Caco-2 (cell line): ENCODE measurements around the gene ZNF3. TPM values are rescaled to one million over a fixed set of nuclear protein-coding genes. Genes with fewer than 3 reads are reported as not detected.

Experiments
- BruUV-seq: library from RNA; stranded (reverse); fragments of 400-500 nt; replicated peaks from 2 replicates; lab custom pipeline; 2021; lab: Mats Ljungman, UMichigan
- CTCF ChIA-PET: fragments of 300-600 bp; sonication (Branson Sonifier 250); formaldehyde crosslinking; loops from one replicate; lab custom pipeline; 2022; ENCODE audit warnings: antibody characterized with exemption; lab: Charles Lee
- POLR2A ChIA-PET: fragments of 300-600 bp; sonication (Branson Sonifier 250); formaldehyde crosslinking; loops from one replicate; lab custom pipeline; 2022; ENCODE audit warnings: antibody characterized with exemption; lab: Charles Lee
- DNase-seq, 2 experiments: peaks; one replicate each; pipeline versions ENCODE4 v3.0.0 to v3.0.0-alpha.2; 2020 to 2022
- H3K27me3 ChIP-seq: replicated peaks from 2 replicates; pipeline ENCODE4 v1.6.0; 2011; ENCODE audit warnings: low read length; ENCODE audit not compliant: control insufficient read depth, insufficient read depth
- H3K36me3 ChIP-seq: 2 replicates; pipeline ENCODE4 v1.5.1; 2011; ENCODE audit warnings: low read length; ENCODE audit not compliant: control insufficient read depth, insufficient read depth
- H3K4me1 ChIP-seq: fragments of 250-450 bp; sonication (Bioruptor Pico); 2 replicates; pipeline ENCODE4 v1.5.1; 2020; ENCODE audit warnings: mild to moderate bottlenecking
- H3K4me3 ChIP-seq: 2 replicates; pipeline ENCODE4 v1.5.1; 2011; ENCODE audit warnings: low read depth, mild to moderate bottlenecking, control low read depth, low read length
- H3K9me3 ChIP-seq: fragments of 250-450 bp; sonication (Bioruptor Pico); 2 replicates; pipeline ENCODE4 v1.5.1; 2020; ENCODE audit warnings: mild to moderate bottlenecking, moderate library complexity
- H3K27ac Mint-ChIP-seq: one replicate; pipeline ENCODE4 v1.8.0; 2022; ENCODE audit warnings: mixed read lengths; ENCODE audit not compliant: unreplicated experiment
- H3K27me3 Mint-ChIP-seq: one replicate; pipeline ENCODE4 v1.8.0; 2022; ENCODE audit warnings: mixed read lengths; ENCODE audit not compliant: insufficient read depth, unreplicated experiment
- H3K36me3 Mint-ChIP-seq: one replicate; pipeline ENCODE4 v1.8.0; 2022; ENCODE audit warnings: mild to moderate bottlenecking, mixed read lengths; ENCODE audit not compliant: insufficient read depth, unreplicated experiment
- H3K4me1 Mint-ChIP-seq: one replicate; pipeline ENCODE4 v1.8.0; 2022; ENCODE audit warnings: low read depth, mixed read lengths; ENCODE audit not compliant: unreplicated experiment
- H3K4me3 Mint-ChIP-seq: one replicate; pipeline ENCODE4 v1.8.0; 2022; ENCODE audit warnings: mild to moderate bottlenecking, moderate library complexity, mixed read lengths; ENCODE audit not compliant: unreplicated experiment
- H3K9me3 Mint-ChIP-seq: one replicate; pipeline ENCODE4 v1.8.0; 2022; ENCODE audit warnings: mixed read lengths; ENCODE audit not compliant: unreplicated experiment
- CTCF ChIP-seq, 2 experiments: fragments of 200-600 bp in 1 of 2; IDR thresholded peaks; 1 replicate in 1 of 2; 2 replicates in 1 of 2; pipeline versions ENCODE4 v1.5.1 to v1.8.0; 2011 to 2022; ENCODE audit warnings: antibody characterized with exemption in 1 of 2, control low read depth in 1 of 2, inconsistent platforms in 1 of 2, low read depth in 1 of 2, low read length in 1 of 2, mild to moderate bottlenecking in 1 of 2, moderate library complexity in 1 of 2; ENCODE audit not compliant: insufficient read depth in 1 of 2, severe bottlenecking in 1 of 2, unreplicated experiment in 1 of 2
- intact Hi-C: fragments of 100-400 bp; cut with micrococcal nuclease; formaldehyde crosslinking; loops from one replicate; pipeline ENCODE4 v1.10.0; 2022; ENCODE audit not compliant: unreplicated experiment
- total RNA-seq: library from RNA; stranded (reverse); gene quantifications from 2 replicates; pipeline ENCODE4 v1.2.3, GENCODE V29; 2022

ZNF3 gene
- total RNA-seq, 1 experiment from 2014 or later, result 37.8 TPM

- intact Hi-C loops, result loop anchor here (1.0 kb wide), 1 partner anchor 23 kb away; the partner anchor contains the start of genes AP4M1 and MCM7
- Histone ChIP-seq H3K9me3 (no peaks in the 10 kb centered on the region), H3K4me3 (no peak overlapping the region), H3K27me3 (no peaks in the 10 kb centered on the region), H3K4me1 (peaks cover 26% of the 10 kb centered on the region), H3K36me3 (no peaks in the 10 kb centered on the region)
- Mint-ChIP-seq H3K9me3 (no peaks in the 10 kb centered on the region), H3K27ac (no peak overlapping the region), H3K4me3 (peak overlapping the region; percentile 37), H3K27me3 (no peaks in the 10 kb centered on the region), H3K4me1 (peaks cover 22% of the 10 kb centered on the region), H3K36me3 (peaks cover 23% of the 10 kb centered on the region)
- TF ChIP-seq CTCF (IDR thresholded peaks at IDR 0.05; ENCODE audit: insufficient read depth in 1 of 2, low read depth in 1 of 2, low read length in 1 of 2, severe bottlenecking in 1 of 2, unreplicated experiment in 1 of 2), result no peak
- CTCF ChIA-PET, result no interaction called here
- BruUV-seq, result no TSS peak
- DNase-seq, result no peak
- POLR2A ChIA-PET, result interaction anchor here (0.6 to 0.9 kb wide), 3 partner anchors 23 to 84 kb away, joined by 3 to 4 read pairs (median 3); partner anchors contain the start of genes AP4M1, LAMTOR4 and MCM7
These were observed 43.0 kb upstream of the ZNF3 start for GRCh38 chr7:100124301-100125230.

- no peak overlapping the region for H3K27ac Mint-ChIP-seq
- ChIA-PET CTCF (no interaction called here), POLR2A (no interaction called here)
- intact Hi-C loops, result no loop called here
- BruUV-seq, result no TSS peak
- Histone ChIP-seq H3K36me3 (no peaks in the 10 kb centered on the region), H3K9me3 (no peaks in the 10 kb centered on the region), H3K27me3 (no peaks in the 10 kb centered on the region), H3K4me1 (peaks cover 19% of the 10 kb centered on the region), H3K4me3 (no peak overlapping the region)
- no peaks in the 10 kb centered on the region for H3K9me3 Mint-ChIP-seq
- TF ChIP-seq CTCF (IDR thresholded peaks at IDR 0.05; ENCODE audit: insufficient read depth in 1 of 2, low read depth in 1 of 2, low read length in 1 of 2, severe bottlenecking in 1 of 2, unreplicated experiment in 1 of 2), result no peak
- no peaks in the 10 kb centered on the region for H3K27me3 Mint-ChIP-seq
- H3K4me1 Mint-ChIP-seq, result peaks cover 22% of the 10 kb centered on the region
- H3K36me3 Mint-ChIP-seq, result peaks cover 35% of the 10 kb centered on the region
- no peak for DNase-seq
- no peak overlapping the region for H3K4me3 Mint-ChIP-seq
These were observed 41.0 kb upstream of the ZNF3 start for GRCh38 chr7:100122568-100122967.

- no peak overlapping the region for H3K4me3 ChIP-seq
- H3K4me1 ChIP-seq, result peaks cover 19% of the 10 kb centered on the region
- Mint-ChIP-seq H3K27ac (no peak overlapping the region), H3K27me3 (no peaks in the 10 kb centered on the region), H3K4me1 (peaks cover 22% of the 10 kb centered on the region), H3K36me3 (peaks cover 33% of the 10 kb centered on the region), H3K4me3 (no peak overlapping the region), H3K9me3 (no peaks in the 10 kb centered on the region)
- no peaks in the 10 kb centered on the region for H3K27me3 ChIP-seq
- POLR2A ChIA-PET, result no interaction called here
- CTCF ChIA-PET, result no interaction called here
- no peaks in the 10 kb centered on the region for H3K9me3 ChIP-seq
- DNase-seq, result no peak
- no peak for TF ChIP-seq CTCF (IDR thresholded peaks at IDR 0.05; ENCODE audit: insufficient read depth in 1 of 2, low read depth in 1 of 2, low read length in 1 of 2, severe bottlenecking in 1 of 2, unreplicated experiment in 1 of 2)
- intact Hi-C loops, result no loop called here
- no TSS peak for BruUV-seq
- H3K36me3 ChIP-seq, result no peaks in the 10 kb centered on the region
These were observed 40.5 kb upstream of the ZNF3 start for GRCh38 chr7:100122067-100122466.
